HG02623 (cell line): ENCODE data around the gene SEMA7A.

Experiments
- ATAC-seq: cut with Tn5 transposase; IDR thresholded peaks from one replicate; pipeline ENCODE4 v1.9.1; 2021; ENCODE audit warnings: moderate library complexity; ENCODE audit not compliant: unreplicated experiment

SEMA7A gene

GRCh38 chr15:74432271-74432967 is 1.3 kb downstream of the SEMA7A start:
- no peak for ATAC-seq

- ATAC-seq: no peak
Measured at GRCh38 chr15:74431645-74432044, 2.1 kb downstream of the SEMA7A start.

GRCh38 chr15:74431116-74431515 is 2.6 kb downstream of the SEMA7A start:
- ATAC-seq: no peak

GRCh38 chr15:74430510-74430951 is 3.2 kb downstream of the SEMA7A start:
- no peak for ATAC-seq

GRCh38 chr15:74429781-74430400 is 3.9 kb downstream of the SEMA7A start:
- ATAC-seq: no peak

GRCh38 chr15:74428970-74429780 is 4.6 kb downstream of the SEMA7A start:
- no peak for ATAC-seq

GRCh38 chr15:74428442-74428787 is 5.3 kb downstream of the SEMA7A start:
- no peak for ATAC-seq

- ATAC-seq: no peak
Measured at GRCh38 chr15:74427607-74428441, 5.9 kb downstream of the SEMA7A start.

- no peak for ATAC-seq
Measured at GRCh38 chr15:74426404-74427281, 7.1 kb downstream of the SEMA7A start.

- ATAC-seq: no peak
Measured at GRCh38 chr15:74425630-74426029, 8.1 kb downstream of the SEMA7A start.

GRCh38 chr15:74424901-74425528 is 8.7 kb downstream of the SEMA7A start:
- ATAC-seq: no peak

GRCh38 chr15:74423431-74424257 is 10.1 kb downstream of the SEMA7A start:
- no peak for ATAC-seq

- no peak for ATAC-seq
Measured at GRCh38 chr15:74422652-74423430, 10.9 kb downstream of the SEMA7A start.

- ATAC-seq: no peak
Measured at GRCh38 chr15:74422265-74422651, 11.5 kb downstream of the SEMA7A start.

GRCh38 chr15:74421302-74422245 is 12.2 kb downstream of the SEMA7A start:
- ATAC-seq: no peak

GRCh38 chr15:74420193-74420905 is 13.4 kb downstream of the SEMA7A start:
- ATAC-seq: no peak
